Endothelial cell of umbilical vein (primary cell): ENCODE results near the gene RASA1.

Experiments used
- EZH2 ChIP-seq: IDR thresholded peaks from 2 replicates; pipeline ENCODE4 v1.6.1; 2012; ENCODE audit warnings: borderline replicate concordance, low read depth, mild to moderate bottlenecking, moderate library complexity, low read length, inconsistent platforms; ENCODE audit not compliant: severe bottlenecking
- GATA2 ChIP-seq: IDR thresholded peaks from 2 replicates; pipeline ENCODE4 v1.7.0; 2011; ENCODE audit warnings: low read depth, mild to moderate bottlenecking, moderate library complexity, mixed read lengths, low read length; ENCODE audit not compliant: insufficient read length, insufficient read depth
- JUN ChIP-seq: IDR thresholded peaks from 2 replicates; pipeline ENCODE4 v1.6.1; 2011; ENCODE audit warnings: borderline replicate concordance, low read depth; ENCODE audit not compliant: insufficient read length, insufficient read depth
- MYC ChIP-seq: IDR thresholded peaks from one replicate; pipeline ENCODE4 v1.6.1; 2011; ENCODE audit warnings: mild to moderate bottlenecking, low read depth, low read length
- POLR2A ChIP-seq: IDR thresholded peaks from 2 replicates; pipeline ENCODE4 v1.6.1; 2012; ENCODE audit warnings: low read depth, mild to moderate bottlenecking, control low read depth, low read length
- POLR2AphosphoS5 ChIP-seq: IDR thresholded peaks from 2 replicates; pipeline ENCODE4 v1.6.1; 2012; ENCODE audit warnings: low read depth, mild to moderate bottlenecking, control low read depth, low read length, moderate library complexity; ENCODE audit not compliant: insufficient read depth
- TF ChIP-seq, protein P1 (sequence below), 2 donors: IDR thresholded peaks; 1 replicate in 1 of 2; 2 replicates in 1 of 2; pipeline ENCODE4 v1.5.1; 2011; ENCODE audit warnings: low read length in 2 of 2, mild to moderate bottlenecking in 2 of 2, moderate library complexity in 2 of 2, control low read depth in 1 of 2, inconsistent platforms in 1 of 2, low read depth in 1 of 2; ENCODE audit not compliant: insufficient read depth in 1 of 2; ENCODE audit errors: extremely low read depth in 1 of 2
- TF ChIP-seq, protein P2 (sequence below): IDR thresholded peaks from 2 replicates; pipeline ENCODE4 v1.6.1; 2011; ENCODE audit not compliant: insufficient read depth, insufficient read length

DNA sequence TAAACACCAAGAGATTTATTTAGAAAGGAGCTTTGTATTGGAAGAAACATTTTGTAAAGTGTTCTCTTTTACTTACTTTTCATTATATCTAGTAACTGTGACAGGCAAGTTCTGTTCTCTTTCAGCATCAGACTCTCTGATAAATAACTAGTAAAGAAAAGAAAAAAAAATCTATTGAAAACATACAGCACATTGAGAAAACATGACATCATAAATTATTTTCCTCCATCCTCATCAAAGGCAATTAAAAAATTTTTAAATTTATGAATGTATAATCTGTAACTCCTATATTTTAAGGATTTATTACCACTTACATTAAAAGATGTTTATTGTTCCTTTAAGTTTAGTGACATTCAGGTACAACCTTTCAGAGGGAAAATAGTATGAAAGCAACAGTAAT lies 133.9 kb downstream of the RASA1 start:
- TF ChIP-seq, protein P1, sequence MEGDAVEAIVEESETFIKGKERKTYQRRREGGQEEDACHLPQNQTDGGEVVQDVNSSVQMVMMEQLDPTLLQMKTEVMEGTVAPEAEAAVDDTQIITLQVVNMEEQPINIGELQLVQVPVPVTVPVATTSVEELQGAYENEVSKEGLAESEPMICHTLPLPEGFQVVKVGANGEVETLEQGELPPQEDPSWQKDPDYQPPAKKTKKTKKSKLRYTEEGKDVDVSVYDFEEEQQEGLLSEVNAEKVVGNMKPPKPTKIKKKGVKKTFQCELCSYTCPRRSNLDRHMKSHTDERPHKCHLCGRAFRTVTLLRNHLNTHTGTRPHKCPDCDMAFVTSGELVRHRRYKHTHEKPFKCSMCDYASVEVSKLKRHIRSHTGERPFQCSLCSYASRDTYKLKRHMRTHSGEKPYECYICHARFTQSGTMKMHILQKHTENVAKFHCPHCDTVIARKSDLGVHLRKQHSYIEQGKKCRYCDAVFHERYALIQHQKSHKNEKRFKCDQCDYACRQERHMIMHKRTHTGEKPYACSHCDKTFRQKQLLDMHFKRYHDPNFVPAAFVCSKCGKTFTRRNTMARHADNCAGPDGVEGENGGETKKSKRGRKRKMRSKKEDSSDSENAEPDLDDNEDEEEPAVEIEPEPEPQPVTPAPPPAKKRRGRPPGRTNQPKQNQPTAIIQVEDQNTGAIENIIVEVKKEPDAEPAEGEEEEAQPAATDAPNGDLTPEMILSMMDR (IDR thresholded peaks at IDR 0.05; ENCODE audit: extremely low read depth in 1 of 2, insufficient read depth in 1 of 2, low read depth in 1 of 2, low read length in 2 of 2): no peak
- TF ChIP-seq POLR2A (no peak), POLR2AphosphoS5 (no peak), EZH2 (no peak), JUN (no peak), MYC (no peak), GATA2 (no peak)
- TF ChIP-seq, protein P2, sequence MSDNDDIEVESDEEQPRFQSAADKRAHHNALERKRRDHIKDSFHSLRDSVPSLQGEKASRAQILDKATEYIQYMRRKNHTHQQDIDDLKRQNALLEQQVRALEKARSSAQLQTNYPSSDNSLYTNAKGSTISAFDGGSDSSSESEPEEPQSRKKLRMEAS: no peak
